ENCODE results near the gene RNF123. TPM values are rescaled to one million over a fixed set of nuclear protein-coding genes. Genes with fewer than 3 reads are reported as not detected.

RNF123 gene
- total and polyA plus RNA-seq, 2 experiments from 2014 or later = 14.6 to 32.5 TPM

- no peak for TF ChIP-seq REST (IDR thresholded peaks at IDR 0.05; ENCODE audit: unreplicated experiment)
- no peak for TF ChIP-seq JUNB (IDR thresholded peaks at IDR 0.05; ENCODE audit: unreplicated experiment)
- TF ChIP-seq POLR2AphosphoS5 (IDR thresholded peaks at IDR 0.05; ENCODE audit: low read depth) = no peak
- no peak for TF ChIP-seq NANOG (IDR thresholded peaks at IDR 0.05; ENCODE audit: borderline replicate concordance)
Measured at GRCh38 chr3:49716691-49717210, 27.4 kb downstream of the RNF123 start (continued).

DNA sequence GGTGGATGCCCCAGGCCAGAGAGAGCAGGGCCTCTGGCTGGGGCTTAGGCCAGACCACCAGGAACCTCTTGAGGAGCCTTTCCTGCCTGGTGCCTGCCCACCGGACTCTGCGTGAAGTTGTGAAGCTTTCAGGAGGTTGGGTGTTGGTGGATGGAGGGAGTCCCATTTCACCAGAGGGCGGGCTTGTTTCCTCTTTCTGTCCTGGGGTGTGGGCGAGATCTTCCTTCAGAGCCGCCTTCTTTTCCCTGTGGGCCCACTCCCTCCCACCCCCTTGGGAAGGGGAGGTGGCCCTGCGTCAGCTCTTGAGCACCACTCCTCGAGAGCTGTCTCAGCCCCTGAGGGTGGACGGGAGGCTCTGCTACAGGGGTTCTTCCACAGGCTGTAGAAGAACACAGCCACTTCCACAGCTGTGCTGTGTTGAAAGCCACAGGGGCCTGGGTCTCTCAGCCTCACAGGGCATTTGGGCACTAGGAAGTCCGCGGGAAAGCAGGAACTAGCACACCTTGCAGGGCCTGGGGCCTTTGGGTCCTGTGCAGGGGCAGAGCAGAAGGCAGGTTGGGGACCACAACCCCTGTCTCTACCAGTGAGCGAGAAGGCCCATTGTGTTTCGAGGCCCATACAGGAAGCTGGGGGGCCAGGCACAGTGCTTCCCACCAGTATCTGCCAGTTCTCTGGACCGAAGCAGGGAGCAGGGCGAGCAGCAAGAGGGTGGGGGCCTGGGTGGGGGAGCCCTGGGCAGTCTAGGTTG, 28.0 kb downstream of the RNF123 start:
- H3K27ac Mint-ChIP-seq = no peak overlapping the region
- ATAC-seq = no peak
- DNase-seq (ENCODE audit: low spot score) = no peak

More for the DNA sequence above, 28.0 kb downstream of the RNF123 start:
- H3F3A ChIP-seq (replicated peaks; ENCODE audit: low read depth) = peaks cover 8% of the 10 kb centered on the region; the same call in 1 of the 2 replicates
- no peaks in the 10 kb centered on the region for H3K27me3 ChIP-seq (ENCODE audit: insufficient read depth)
- H3K27ac ChIP-seq (ENCODE audit: low read depth) = no peak overlapping the region
- H3K4me2 ChIP-seq = peak overlapping the region; percentile 95
- Mint-ChIP-seq H3K36me3 (ENCODE audit: low read depth) (peaks cover 20% of the 10 kb centered on the region), H3K4me1 (peaks cover 15% of the 10 kb centered on the region), H3K4me3 (no peak overlapping the region), H3K27me3 (ENCODE audit: insufficient read depth, low read depth, poor library complexity) (peaks cover 40% of the 10 kb centered on the region), H3K9me3 (peaks cover 6% of the 10 kb centered on the region; the same call in 1 of the 3 replicates)
- no peak overlapping the region for H3K4me3 ChIP-seq
- TF ChIP-seq JUNB (IDR thresholded peaks at IDR 0.05; ENCODE audit: unreplicated experiment) = no peak
- TF ChIP-seq NANOG (IDR thresholded peaks at IDR 0.05; ENCODE audit: borderline replicate concordance) = no peak
- no peak for TF ChIP-seq ETS1 (IDR thresholded peaks at IDR 0.05)
- no peak for TF ChIP-seq EZH2 (IDR thresholded peaks at IDR 0.05; ENCODE audit: low read depth, unreplicated experiment)
- no peak for TF ChIP-seq ZNF114 (CRISPR knock-in tag; IDR thresholded peaks at IDR 0.05)
- TF ChIP-seq REST (IDR thresholded peaks at IDR 0.05; ENCODE audit: unreplicated experiment) = no peak
- H4K20me1 ChIP-seq (replicated peaks; ENCODE audit: insufficient read depth) = peaks cover 3% of the 10 kb centered on the region; the same call in 1 of the 2 replicates
- no peak overlapping the region for H2AFZ ChIP-seq
- no peaks in the 10 kb centered on the region for H3K9me2 ChIP-seq (ENCODE audit: insufficient read depth)
- no peaks in the 10 kb centered on the region for H3K79me2 ChIP-seq (replicated peaks; ENCODE audit: insufficient read depth)
- H3K36me3 ChIP-seq (ENCODE audit: insufficient read depth) = peaks cover 5% of the 10 kb centered on the region; the same call in 1 of the 2 replicates
- no peaks in the 10 kb centered on the region; the same call in 1 of the 2 replicates for H3K4me1 ChIP-seq (ENCODE audit: insufficient read depth)

All from GM23338 (cell line).